Neural crest cell (in vitro differentiated cells): ENCODE results near the gene EN1. TPM values are rescaled to one million over a fixed set of nuclear protein-coding genes. Genes with fewer than 3 reads are reported as not detected.
A peak's percentile ranks its signal among the peaks of the same experiment; 100 is the strongest.

Experiments
- DNase-seq: peaks from one replicate; pipeline ENCODE4 v3.0.0; 2021; ENCODE audit warnings: low read depth, mixed read lengths, low spot score
- H3K27ac Mint-ChIP-seq: one replicate; pipeline ENCODE4 v1.8.0; 2021; ENCODE audit warnings: mild to moderate bottlenecking, mixed read lengths; ENCODE audit not compliant: unreplicated experiment
- H3K27me3 Mint-ChIP-seq: 2 replicates; pipeline ENCODE4 v1.8.0; 2021; ENCODE audit warnings: low read depth, mild to moderate bottlenecking, mixed read lengths
- H3K36me3 Mint-ChIP-seq: 2 replicates; pipeline ENCODE4 v1.8.0; 2021; ENCODE audit warnings: low read depth, mild to moderate bottlenecking, mixed read lengths
- H3K4me1 Mint-ChIP-seq: 2 replicates; pipeline ENCODE4 v1.8.0; 2021; ENCODE audit warnings: mixed read lengths
- H3K4me3 Mint-ChIP-seq: one replicate; pipeline ENCODE4 v1.8.0; 2021; ENCODE audit warnings: mild to moderate bottlenecking, mixed read lengths
- H3K9me3 Mint-ChIP-seq: 2 replicates; pipeline ENCODE4 v1.8.0; 2021; ENCODE audit warnings: mixed read lengths
- CTCF ChIP-seq: fragments of 200-600 bp; sonication (generic); conservative IDR thresholded peaks from 2 replicates; pipeline ENCODE4 v1.5.0; 2021; ENCODE audit warnings: antibody characterized with exemption, mild to moderate bottlenecking
- long read RNA-seq: library from polyadenylated mRNA; unstranded; transcript quantifications from one replicate; pipeline ENCODE4 v2.0.0, GENCODE V29; 2020
- total RNA-seq: library from RNA; stranded (reverse); gene quantifications from 2 replicates; pipeline ENCODE4 v1.2.1, GENCODE V29; 2021

Gene EN1
- total RNA-seq, result 12.6 and 13.9 TPM in 2 replicates
- long read RNA-seq, result 0 reads

GRCh38 chr2:118846953-118847761 is at the start of gene EN1:
Gene EN1 (minus strand): TSS chr2:118847648. CDS start chr2:118847167, 481 bp downstream.
- H3K9me3 Mint-ChIP-seq, result no peaks in the 10 kb centered on the region
- H3K4me1 Mint-ChIP-seq, result peaks cover 39% of the 10 kb centered on the region
- H3K4me3 Mint-ChIP-seq, result peak within 1 kb of the TSS; percentile 84
- H3K27ac Mint-ChIP-seq, result peak within 1 kb of the TSS; percentile 71
- peaks cover 97% of the 10 kb centered on the region for H3K27me3 Mint-ChIP-seq
- peaks cover 7% of the 10 kb centered on the region for H3K36me3 Mint-ChIP-seq
- TF ChIP-seq CTCF, result no peak
- no peak for DNase-seq

- DNase-seq, result no peak
- no peak overlapping the region for H3K4me3 Mint-ChIP-seq
- no peaks in the 10 kb centered on the region for H3K4me1 Mint-ChIP-seq
- TF ChIP-seq CTCF, result no peak
- H3K27me3 Mint-ChIP-seq, result peaks cover 8% of the 10 kb centered on the region
- peaks cover 6% of the 10 kb centered on the region for H3K9me3 Mint-ChIP-seq
- no peak overlapping the region for H3K27ac Mint-ChIP-seq
- peaks cover 2% of the 10 kb centered on the region for H3K36me3 Mint-ChIP-seq
Observed at GRCh38 chr2:118893100-118893499, 45.7 kb upstream of the EN1 start.

- TF ChIP-seq CTCF, result no peak
- Mint-ChIP-seq H3K36me3 (peaks cover 2% of the 10 kb centered on the region), H3K27me3 (peaks cover 11% of the 10 kb centered on the region), H3K9me3 (peaks cover 6% of the 10 kb centered on the region), H3K4me3 (no peak overlapping the region), H3K27ac (no peak overlapping the region), H3K4me1 (no peaks in the 10 kb centered on the region)
- no peak for DNase-seq
Observed at GRCh38 chr2:118889995-118890394, 42.5 kb upstream of the EN1 start.

GRCh38 chr2:118883792-118884191 is 36.3 kb upstream of the EN1 start:
- Mint-ChIP-seq H3K27ac (no peak overlapping the region), H3K9me3 (no peaks in the 10 kb centered on the region), H3K27me3 (peaks cover 52% of the 10 kb centered on the region), H3K4me1 (no peaks in the 10 kb centered on the region), H3K4me3 (no peak overlapping the region), H3K36me3 (no peaks in the 10 kb centered on the region)
- no peak for TF ChIP-seq CTCF
- no peak for DNase-seq

GRCh38 chr2:118882693-118883336 is 35.4 kb upstream of the EN1 start:
- H3K36me3 Mint-ChIP-seq, result no peaks in the 10 kb centered on the region
- H3K4me3 Mint-ChIP-seq, result peak overlapping the region; percentile 55
- H3K4me1 Mint-ChIP-seq, result no peaks in the 10 kb centered on the region
- H3K9me3 Mint-ChIP-seq, result no peaks in the 10 kb centered on the region
- no peak overlapping the region for H3K27ac Mint-ChIP-seq
- peaks cover 62% of the 10 kb centered on the region for H3K27me3 Mint-ChIP-seq
- peak; percentile 88 for TF ChIP-seq CTCF
- peak; percentile 55 for DNase-seq
